Femur (tissue), 1 donor: ENCODE measurements around the gene TRIM26.
"Not testable (repeated sequence)": the region's sequence is repeated elsewhere in the genome, so short reads cannot be mapped to it uniquely, and the experiment has no call there.

Experiments used
- DNase-seq: peaks from one replicate; pipeline ENCODE4 v3.0.0-alpha.2; 2017

TRIM26 gene

GRCh38 chr6:30212865-30213666 is at the start of gene TRIM26:
TSS of gene TRIM26 (minus strand) at chr6:30213406. CDS start at chr6:30199103, 14,303 bp downstream.
- peak; percentile 99 for DNase-seq

GRCh38 chr6:30260036-30260504 is 46.9 kb upstream of the TRIM26 start:
- no peak for DNase-seq

- DNase-seq = peak; percentile 90
These were observed 46.2 kb upstream of the TRIM26 start for GRCh38 chr6:30259140-30260035.

- no peak for DNase-seq
These were observed 45.0 kb upstream of the TRIM26 start for GRCh38 chr6:30258204-30258603.

GRCh38 chr6:30252417-30252816 is 39.2 kb upstream of the TRIM26 start:
- DNase-seq = not testable (repeated sequence)

- no peak for DNase-seq
These were observed 31.4 kb upstream of the TRIM26 start for GRCh38 chr6:30244560-30244959.

GRCh38 chr6:30238178-30238795 is 25.1 kb upstream of the TRIM26 start:
- no peak for DNase-seq

GRCh38 chr6:30234356-30234755 is 21.1 kb upstream of the TRIM26 start:
- no peak for DNase-seq

- no peak for DNase-seq
These were observed 17.9 kb upstream of the TRIM26 start for GRCh38 chr6:30231067-30231466.

GRCh38 chr6:30227763-30228487 is 14.7 kb upstream of the TRIM26 start:
- DNase-seq = no peak

- DNase-seq = no peak
These were observed 14.1 kb upstream of the TRIM26 start for GRCh38 chr6:30227242-30227722.

GRCh38 chr6:30223339-30223738 is 10.1 kb upstream of the TRIM26 start:
- no peak for DNase-seq

- DNase-seq = not testable (repeated sequence)
These were observed 8.8 kb upstream of the TRIM26 start for GRCh38 chr6:30221956-30222355.

- not testable (repeated sequence) for DNase-seq
These were observed 8.2 kb upstream of the TRIM26 start for GRCh38 chr6:30221395-30221794.

GRCh38 chr6:30219244-30219643 is 6.0 kb upstream of the TRIM26 start:
- peak; percentile 42 for DNase-seq

GRCh38 chr6:30216096-30216495 is 2.9 kb upstream of the TRIM26 start:
- DNase-seq = no peak

GRCh38 chr6:30214657-30214982 is 1.4 kb upstream of the TRIM26 start:
- no peak for DNase-seq

GRCh38 chr6:30213957-30214656 is 901 bp upstream of the TRIM26 start:
- DNase-seq = peak; percentile 92

GRCh38 chr6:30213667-30213956 is 406 bp upstream of the TRIM26 start:
- DNase-seq = no peak

GRCh38 chr6:30211899-30212298 is 1.3 kb downstream of the TRIM26 start:
- DNase-seq = no peak

- DNase-seq = no peak
These were observed 1.9 kb downstream of the TRIM26 start for GRCh38 chr6:30211306-30211705.
